IgD-negative memory B cell (primary cell): ENCODE data around the gene FZD8. TPM values are rescaled to one million over a fixed set of nuclear protein-coding genes. Genes with fewer than 3 reads are reported as not detected.

Experiments used
- H3K27ac Mint-ChIP-seq, 3 donors: one replicate each; pipeline ENCODE4 v1.8.0; 2020 to 2022; ENCODE audit warnings: mild to moderate bottlenecking in 3 of 3, mixed read lengths in 3 of 3, moderate library complexity in 1 of 3
- H3K27me3 Mint-ChIP-seq: one replicate; pipeline ENCODE4 v1.8.0; 2021; ENCODE audit warnings: mixed read lengths
- H3K36me3 Mint-ChIP-seq: one replicate; pipeline ENCODE4 v1.8.0; 2020; ENCODE audit warnings: mild to moderate bottlenecking, mixed read lengths
- H3K4me1 Mint-ChIP-seq, 3 donors: one replicate each; pipeline ENCODE4 v1.8.0; 2020 to 2022; ENCODE audit warnings: mixed read lengths in 3 of 3, mild to moderate bottlenecking in 1 of 3
- H3K4me3 Mint-ChIP-seq, 4 donors: one replicate each; pipeline ENCODE4 v1.8.0; 2020 to 2022; ENCODE audit warnings: mild to moderate bottlenecking in 4 of 4, mixed read lengths in 4 of 4, moderate library complexity in 3 of 4
- H3K9me3 Mint-ChIP-seq, 3 donors: one replicate each; pipeline ENCODE4 v1.8.0; 2020 to 2021; ENCODE audit warnings: mixed read lengths in 3 of 3, mild to moderate bottlenecking in 1 of 3
- polyA plus RNA-seq: library from polyadenylated mRNA; unstranded; fragments of 300-500 nt; fragmentation: Illumina TruSeq; gene quantifications from one replicate; pipeline ENCODE4 v1.2.3, GENCODE V29; 2021

Gene FZD8
- polyA plus RNA-seq, 1 donor from 2014 or later, result not detected

DNA sequence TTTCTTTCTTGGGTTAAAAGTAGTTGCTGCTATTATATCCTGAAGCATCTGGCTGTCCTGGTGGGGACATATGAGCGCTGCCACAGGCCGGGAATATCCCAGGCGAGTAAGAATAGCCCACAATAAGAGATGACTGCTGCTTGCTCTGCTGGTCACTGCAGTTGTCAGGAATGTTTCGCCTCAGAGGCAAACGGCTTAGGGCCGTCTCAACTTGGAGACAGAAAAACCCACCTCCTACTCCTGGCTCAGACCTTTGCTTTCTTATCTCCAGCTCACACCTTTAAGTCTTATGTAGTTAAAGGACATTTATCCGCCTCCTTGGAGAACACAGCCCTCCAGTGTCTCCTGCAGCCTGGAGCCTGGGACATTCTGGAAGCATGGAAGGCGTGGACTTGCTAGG is 36.9 kb downstream of the FZD8 start, which contains the start of gene GJD4:
GJD4 (plus strand) TSS at position 151 of the 400 bp plus-strand sequence; CDS start at position 378, 227 bp downstream.
- Mint-ChIP-seq H3K27me3 (peaks cover 34% of the 10 kb centered on the region), H3K4me3 (peak within 1 kb of the TSS in 1 of 4 donors; percentile 80), H3K4me1 (peaks cover 0 to 5% (median 3%) of the 10 kb centered on the region in 3 donors), H3K27ac (no peak within 1 kb of the TSS), H3K36me3 (peaks cover 3% of the 10 kb centered on the region), H3K9me3 (peaks cover 0 to 20% (median 11%) of the 10 kb centered on the region in 3 donors)

DNA sequence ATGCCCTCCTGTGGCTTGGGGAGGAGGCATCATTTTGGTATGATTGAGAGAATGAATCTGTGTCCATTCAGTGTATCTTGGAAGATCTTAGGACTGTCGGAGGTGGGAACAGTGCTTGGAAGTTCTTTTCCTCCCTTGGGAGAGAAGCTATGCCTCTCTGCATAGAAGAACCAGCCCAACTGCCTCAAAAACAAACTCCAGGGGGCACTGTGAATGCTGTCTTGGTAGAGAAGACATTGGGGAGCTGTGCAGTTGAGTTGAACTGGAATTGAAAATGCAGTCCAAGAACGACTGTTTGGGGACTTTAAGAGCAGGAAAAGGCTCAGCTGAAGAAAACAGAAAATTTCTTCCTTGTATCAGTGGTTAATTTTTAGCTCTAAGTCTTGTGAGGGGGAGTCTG is 41.9 kb downstream of the FZD8 start:
- no peak overlapping the region for H3K27ac Mint-ChIP-seq
- H3K27me3 Mint-ChIP-seq, result peaks cover 29% of the 10 kb centered on the region
- peaks cover 0 to 14% (median 13%) of the 10 kb centered on the region in 3 donors for H3K9me3 Mint-ChIP-seq
- H3K36me3 Mint-ChIP-seq, result peaks cover 3% of the 10 kb centered on the region
- H3K4me1 Mint-ChIP-seq, result peaks cover 0 to 1% (median 0%) of the 10 kb centered on the region in 3 donors
- no peak overlapping the region for H3K4me3 Mint-ChIP-seq

DNA sequence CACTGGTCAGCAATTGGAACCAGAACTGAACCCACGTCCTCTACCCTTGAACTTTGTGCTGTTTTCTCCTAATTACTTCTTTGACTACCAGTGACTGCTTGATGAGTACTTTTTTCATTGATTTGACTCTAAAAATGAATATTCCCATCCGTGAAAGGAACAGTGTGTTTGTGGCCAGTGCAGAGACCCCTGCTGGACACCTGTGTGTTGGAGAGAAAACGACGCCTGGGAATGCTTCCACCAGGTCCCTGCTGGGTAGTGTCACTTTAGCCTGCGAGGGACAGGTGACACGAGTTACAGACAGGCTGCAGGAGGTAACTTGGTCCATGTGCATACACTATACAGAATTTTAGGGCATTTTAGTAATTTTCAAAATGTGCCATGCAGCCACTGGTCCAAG is 43.7 kb downstream of the FZD8 start:
- Mint-ChIP-seq H3K4me3 (no peak overlapping the region), H3K9me3 (peaks cover 0 to 13% (median 13%) of the 10 kb centered on the region in 3 donors), H3K4me1 (peaks cover 0 to 2% (median 0%) of the 10 kb centered on the region in 3 donors), H3K36me3 (peaks cover 3% of the 10 kb centered on the region), H3K27ac (peak overlapping the region in 1 of 3 donors; percentile 57), H3K27me3 (peaks cover 14% of the 10 kb centered on the region)

DNA sequence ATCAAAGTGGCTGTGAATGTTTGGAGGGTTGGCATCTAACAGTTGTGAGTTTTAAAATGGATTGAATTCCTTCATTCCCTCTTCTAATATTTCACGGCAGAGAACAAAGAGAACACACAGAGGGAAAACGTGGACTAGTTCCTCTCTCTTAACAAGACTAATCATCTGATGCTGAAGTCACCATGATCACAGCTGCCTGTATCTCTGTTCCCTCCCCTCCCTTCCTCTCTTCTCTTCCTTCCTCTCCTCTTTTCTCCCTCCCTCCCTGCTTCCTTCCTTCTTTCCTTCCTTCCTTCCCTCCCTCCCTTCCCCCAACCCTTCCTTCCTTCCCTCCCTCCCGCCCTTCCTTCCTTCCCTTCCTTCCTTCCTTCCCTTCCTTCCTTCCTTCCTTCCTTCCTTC is 47.0 kb downstream of the FZD8 start:
- Mint-ChIP-seq H3K4me3 (no peak overlapping the region), H3K36me3 (no peaks in the 10 kb centered on the region), H3K27me3 (peaks cover 8% of the 10 kb centered on the region), H3K9me3 (peaks cover 2 to 18% (median 10%) of the 10 kb centered on the region in 3 donors), H3K27ac (peak overlapping the region in 1 of 3 donors; percentile 74), H3K4me1 (peaks cover 0 to 2% (median 0%) of the 10 kb centered on the region in 3 donors)

DNA sequence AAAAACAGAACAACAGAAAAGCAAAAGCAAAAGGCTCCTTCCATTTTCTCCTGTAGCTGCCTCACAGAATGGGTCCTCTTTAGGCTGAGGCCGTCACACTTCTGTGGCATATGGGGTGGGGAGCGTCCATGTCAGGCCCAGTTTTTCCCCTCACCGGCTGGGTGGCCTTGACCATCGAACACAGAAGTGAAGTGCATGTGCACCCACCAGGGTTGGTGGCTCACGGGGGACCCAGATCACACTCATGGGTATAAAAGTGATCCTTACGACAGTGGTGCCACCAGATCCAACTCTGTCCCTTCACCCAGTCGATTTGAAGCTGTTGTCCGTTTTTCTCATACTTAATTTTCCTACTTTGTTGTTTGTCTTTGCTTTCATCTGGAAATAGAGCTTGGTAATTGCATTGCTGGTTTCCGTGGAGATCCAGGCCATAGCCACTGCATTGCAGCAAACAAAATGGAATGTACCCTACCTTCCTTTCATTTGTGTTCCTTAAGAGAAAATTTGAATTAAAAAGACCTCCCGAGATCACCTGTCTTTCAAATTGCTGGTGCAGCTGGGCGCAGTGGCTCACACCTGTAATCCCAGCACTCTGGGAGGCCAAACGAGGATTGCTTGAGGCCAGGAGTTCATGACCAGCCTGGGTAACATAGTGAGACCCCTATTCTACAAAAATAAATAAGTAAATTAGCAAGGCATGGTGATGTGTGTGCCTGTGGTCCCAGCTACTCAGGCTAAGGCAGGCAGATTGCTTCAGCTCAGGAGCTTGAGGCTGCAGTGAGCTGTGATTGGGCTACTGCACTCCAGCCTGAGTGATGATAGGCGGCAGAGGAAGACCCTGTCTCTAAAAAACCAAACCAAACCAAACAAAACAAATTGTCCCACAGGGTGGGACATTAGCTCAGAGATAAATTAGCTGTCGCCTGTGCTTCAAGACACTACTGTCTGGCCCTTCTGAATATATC is 47.7 kb downstream of the FZD8 start:
- Mint-ChIP-seq H3K36me3 (no peaks in the 10 kb centered on the region), H3K27ac (peak overlapping the region in 1 of 3 donors; percentile 74), H3K4me1 (peaks cover 0 to 2% (median 0%) of the 10 kb centered on the region in 3 donors), H3K27me3 (peaks cover 4% of the 10 kb centered on the region), H3K4me3 (no peak overlapping the region), H3K9me3 (peaks cover 2 to 18% (median 10%) of the 10 kb centered on the region in 3 donors)

DNA sequence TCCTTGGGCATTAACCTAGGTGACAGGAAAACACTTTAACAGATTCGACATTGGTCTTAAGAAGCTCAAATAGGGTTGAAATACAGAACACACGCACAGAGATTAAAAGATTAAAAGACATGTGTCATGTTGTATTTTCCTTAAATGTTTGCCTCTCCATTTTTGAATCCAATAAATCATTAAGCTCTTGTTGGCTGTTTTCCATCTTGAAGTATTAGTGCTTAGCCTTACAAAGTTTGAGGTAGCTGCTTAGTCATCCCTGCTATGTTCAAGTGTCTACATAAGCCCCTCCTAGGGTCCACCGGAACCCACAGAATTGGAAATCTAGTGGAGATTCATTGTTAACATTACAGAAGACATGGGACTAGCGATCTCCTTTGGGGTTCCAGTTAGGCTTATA is 49.7 kb downstream of the FZD8 start:
- H3K27me3 Mint-ChIP-seq, result peaks cover 7% of the 10 kb centered on the region
- H3K27ac Mint-ChIP-seq, result no peak overlapping the region
- peaks cover 0 to 2% (median 0%) of the 10 kb centered on the region in 3 donors for H3K4me1 Mint-ChIP-seq
- peaks cover 3% of the 10 kb centered on the region for H3K36me3 Mint-ChIP-seq
- peaks cover 2 to 18% (median 10%) of the 10 kb centered on the region in 3 donors for H3K9me3 Mint-ChIP-seq
- no peak overlapping the region for H3K4me3 Mint-ChIP-seq

DNA sequence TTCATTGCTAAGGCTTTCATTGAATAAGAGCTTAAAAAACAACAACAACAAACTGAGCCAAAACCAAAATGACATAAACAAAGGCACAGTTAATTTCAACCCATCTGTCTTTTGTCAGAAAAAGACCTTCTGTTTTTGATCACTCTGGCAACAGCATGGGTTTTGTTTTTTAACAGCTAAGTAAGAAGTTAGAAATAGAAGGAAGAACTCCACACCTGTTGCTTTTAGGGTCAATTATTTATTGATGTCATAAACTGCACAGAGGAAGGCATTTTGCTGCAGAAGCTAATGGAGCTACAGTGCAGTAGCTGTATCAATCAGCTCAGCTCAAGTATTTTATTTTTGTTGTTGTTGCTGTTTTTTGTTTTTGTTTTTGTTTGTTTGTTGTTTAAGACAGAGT is 53.3 kb downstream of the FZD8 start:
- peaks cover 7% of the 10 kb centered on the region for H3K36me3 Mint-ChIP-seq
- H3K9me3 Mint-ChIP-seq, result peaks cover 2 to 18% (median 8%) of the 10 kb centered on the region in 3 donors
- no peak overlapping the region for H3K27ac Mint-ChIP-seq
- peaks cover 7% of the 10 kb centered on the region for H3K27me3 Mint-ChIP-seq
- H3K4me1 Mint-ChIP-seq, result no peaks in the 10 kb centered on the region
- no peak overlapping the region for H3K4me3 Mint-ChIP-seq

Other genes with a start within 250 kb of the FZD8 start
- not detected for gene GJD4, start 37.0 kb downstream of the FZD8 start, polyA plus RNA-seq